H9 (cell line): ENCODE results near the gene PTRH1. TPM values are rescaled to one million over a fixed set of nuclear protein-coding genes. Genes with fewer than 3 reads are reported as not detected.

Experiments used
- DNase-seq: peaks from one replicate; pipeline ENCODE4 v3.0.0-alpha.2; 2017
- H2AFZ ChIP-seq: one replicate; pipeline ENCODE4 v1.6.1; 2013; ENCODE audit warnings: mild to moderate bottlenecking, low read length, control low read depth, moderate library complexity
- H2AK5ac ChIP-seq: 2 replicates; pipeline ENCODE4 v1.6.1; 2013; ENCODE audit warnings: low read length, control low read depth, mixed read lengths; ENCODE audit not compliant: insufficient read length
- H2BK120ac ChIP-seq: one replicate; pipeline ENCODE4 v1.6.1; 2013; ENCODE audit warnings: low read depth, mild to moderate bottlenecking, low read length, control low read depth, inconsistent platforms; ENCODE audit not compliant: poor library complexity, severe bottlenecking
- H2BK12ac ChIP-seq: 2 replicates; pipeline ENCODE4 v1.6.1; 2013; ENCODE audit warnings: low read length, control low read depth, mixed read lengths, low read depth; ENCODE audit not compliant: insufficient read length
- H2BK15ac ChIP-seq: 2 replicates; pipeline ENCODE4 v1.6.1; 2013; ENCODE audit warnings: low read depth, low read length, control low read depth
- H2BK20ac ChIP-seq: one replicate; pipeline ENCODE4 v1.6.1; 2013; ENCODE audit warnings: low read depth, mild to moderate bottlenecking, low read length, control low read depth, inconsistent platforms; ENCODE audit not compliant: poor library complexity, severe bottlenecking
- H2BK5ac ChIP-seq: 2 replicates; pipeline ENCODE4 v1.6.1; 2013; ENCODE audit warnings: low read length, control low read depth, mixed read lengths; ENCODE audit not compliant: insufficient read length
- H3K14ac ChIP-seq: 2 replicates; pipeline ENCODE4 v1.6.1; 2013; ENCODE audit warnings: low read length, control low read depth; ENCODE audit not compliant: insufficient read depth
- H3K18ac ChIP-seq: 2 replicates; pipeline ENCODE4 v1.6.1; 2013; ENCODE audit warnings: low read depth, mild to moderate bottlenecking, mixed read lengths, low read length, control low read depth; ENCODE audit not compliant: insufficient read length
- H3K23ac ChIP-seq: 2 replicates; pipeline ENCODE4 v1.6.1; 2013; ENCODE audit warnings: low read length, control low read depth, mixed read lengths, low read depth; ENCODE audit not compliant: insufficient read length
- H3K23me2 ChIP-seq: 2 replicates; pipeline ENCODE4 v1.6.1; 2013; ENCODE audit warnings: low read depth, mild to moderate bottlenecking, mixed read lengths, low read length, control low read depth; ENCODE audit not compliant: insufficient read length, poor library complexity, severe bottlenecking
- H3K27ac ChIP-seq: 2 replicates; pipeline ENCODE4 v1.5.1; 2013; ENCODE audit warnings: low read length, control low read depth, mixed read lengths, low read depth; ENCODE audit not compliant: insufficient read length
- H3K27me3 ChIP-seq: 2 replicates; pipeline ENCODE4 v1.6.1; 2013; ENCODE audit warnings: low read length, control low read depth, inconsistent platforms; ENCODE audit not compliant: insufficient read depth
- H3K4ac ChIP-seq: 2 replicates; pipeline ENCODE4 v1.6.1; 2013; ENCODE audit warnings: low read depth, mild to moderate bottlenecking, control low read depth, inconsistent platforms, low read length, moderate library complexity
- H3K4me1 ChIP-seq: 2 replicates; pipeline ENCODE4 v1.6.1; 2013; ENCODE audit warnings: low read length, control low read depth, inconsistent platforms; ENCODE audit not compliant: insufficient read depth
- H3K4me2 ChIP-seq: 2 replicates; pipeline ENCODE4 v1.6.1; 2013; ENCODE audit warnings: low read length, control low read depth, mixed read lengths; ENCODE audit not compliant: insufficient read length, insufficient read depth
- H3K56ac ChIP-seq: 2 replicates; pipeline ENCODE4 v1.6.1; 2013; ENCODE audit warnings: low read depth, mild to moderate bottlenecking, mixed read lengths, low read length, control low read depth; ENCODE audit not compliant: insufficient read length
- H3K79me1 ChIP-seq: 2 replicates; pipeline ENCODE4 v1.6.1; 2013; ENCODE audit warnings: low read depth, mild to moderate bottlenecking, moderate library complexity, low read length, control low read depth, inconsistent platforms; ENCODE audit not compliant: insufficient read depth, poor library complexity, severe bottlenecking
- H3K79me2 ChIP-seq: 2 replicates; pipeline ENCODE4 v1.6.1; 2013; ENCODE audit warnings: low read length, control low read depth, inconsistent platforms; ENCODE audit not compliant: insufficient read depth
- H3K9ac ChIP-seq: 2 replicates; pipeline ENCODE4 v1.6.1; 2013; ENCODE audit warnings: low read length, control low read depth, mixed read lengths; ENCODE audit not compliant: insufficient read length; ENCODE audit errors: extremely low read depth
- H3K9me3 ChIP-seq: one replicate; pipeline ENCODE4 v1.6.1; 2013; ENCODE audit warnings: low read depth, low read length, inconsistent platforms; ENCODE audit not compliant: control insufficient read depth
- H3T11ph ChIP-seq: one replicate; pipeline ENCODE4 v1.6.1; 2013; ENCODE audit warnings: mild to moderate bottlenecking, low read length, control low read depth, inconsistent platforms
- H4K20me1 ChIP-seq: one replicate; pipeline ENCODE4 v1.6.1; 2013; ENCODE audit not compliant: control insufficient read depth, insufficient read length, insufficient read depth
- H4K5ac ChIP-seq: 2 replicates; pipeline ENCODE4 v1.6.1; 2013; ENCODE audit warnings: low read depth, mild to moderate bottlenecking, mixed read lengths, low read length, control low read depth; ENCODE audit not compliant: insufficient read length
- H4K8ac ChIP-seq: replicated peaks from 2 replicates; pipeline ENCODE4 v1.6.1; 2013; ENCODE audit warnings: low read length, control low read depth, mixed read lengths, low read depth; ENCODE audit not compliant: insufficient read length
- H4K91ac ChIP-seq: 2 replicates; pipeline ENCODE4 v1.6.1; 2013; ENCODE audit warnings: low read depth, mild to moderate bottlenecking, moderate library complexity, mixed read lengths, low read length, control low read depth; ENCODE audit not compliant: insufficient read length
- H3K27ac Mint-ChIP-seq, 3 experiments: 2 replicates in 2 of 3; 3 replicates in 1 of 3; pipeline ENCODE4 v1.8.0; 2020 to 2021; ENCODE audit warnings: mixed read lengths in 3 of 3, mild to moderate bottlenecking in 1 of 3, moderate library complexity in 1 of 3
- H3K27me3 Mint-ChIP-seq: 2 replicates; pipeline ENCODE4 v1.8.0; 2021; ENCODE audit warnings: low read depth, mild to moderate bottlenecking, moderate library complexity, mixed read lengths
- H3K36me3 Mint-ChIP-seq, 3 experiments: 2 replicates in 2 of 3; 3 replicates in 1 of 3; pipeline ENCODE4 v1.8.0; 2020 to 2021; ENCODE audit warnings: low read depth in 3 of 3, mixed read lengths in 3 of 3; ENCODE audit not compliant: insufficient read depth in 1 of 3
- H3K4me1 Mint-ChIP-seq, 2 experiments: 2 replicates each; pipeline ENCODE4 v1.8.0; 2020; ENCODE audit warnings: mixed read lengths in 2 of 2
- H3K4me3 Mint-ChIP-seq, 2 experiments: 2 replicates in 1 of 2; 3 replicates in 1 of 2; pipeline ENCODE4 v1.8.0; 2020 to 2021; ENCODE audit warnings: mild to moderate bottlenecking in 2 of 2, mixed read lengths in 2 of 2, moderate library complexity in 1 of 2
- H3K9me3 Mint-ChIP-seq, 2 experiments: 2 replicates in 1 of 2; 3 replicates in 1 of 2; pipeline ENCODE4 v1.8.0; 2020; ENCODE audit warnings: mild to moderate bottlenecking in 2 of 2, mixed read lengths in 2 of 2, moderate library complexity in 1 of 2
- WGBS: extraction: QIAGEN DNeasy Blood & Tissue Kit; methylation state at CpG from one replicate; pipeline ENCODE4 v1.1.7; 2013; ENCODE audit warnings: missing lambda C conversion rate, low lambda C conversion rate, mixed read lengths; ENCODE audit not compliant: insufficient read length; ENCODE audit errors: extremely low coverage; 5-methylcytosine and 5-hydroxymethylcytosine counted together
- total RNA-seq: library from RNA; stranded (reverse); gene quantifications from 2 replicates; pipeline ENCODE4 v1.2.1, GENCODE V29; 2021
- TF ChIP-seq, protein P1 (sequence below): fragments of 200-600 bp; sonication (generic); conservative IDR thresholded peaks from 3 replicates; pipeline ENCODE4 v1.8.0; 2021; ENCODE audit warnings: antibody characterized with exemption, mild to moderate bottlenecking

The PTRH1 gene
- total RNA-seq, 1 experiment from 2014 or later, result 10.9 TPM

DNA sequence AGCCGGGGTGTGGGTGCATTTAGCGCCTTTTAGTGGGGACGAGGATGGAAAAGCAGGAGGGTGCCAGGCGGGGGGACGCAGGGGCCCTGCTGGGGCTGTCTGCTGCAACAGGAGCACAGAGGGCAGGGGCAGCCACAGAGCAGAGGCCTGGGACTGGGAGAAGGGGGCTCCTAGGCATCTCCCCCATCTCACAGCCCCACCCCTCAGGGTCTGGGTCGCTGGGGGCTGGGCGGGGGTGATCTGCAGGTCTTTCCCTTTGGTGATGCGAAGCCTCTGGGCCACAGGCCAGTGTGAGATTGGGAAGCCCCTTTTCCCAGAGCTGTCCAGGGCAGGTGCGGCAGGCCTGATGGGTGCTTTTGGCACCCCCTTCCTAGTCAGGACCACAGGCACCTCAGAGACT is 14.8 kb upstream of the PTRH1 start:
- Histone ChIP-seq H3K56ac (no peak overlapping the region), H3K14ac (no peak overlapping the region), H4K5ac (no peak overlapping the region), H3K4me2 (no peak overlapping the region), H4K91ac (no peak overlapping the region), H3T11ph (no peak overlapping the region), H4K8ac (no peak overlapping the region), H3K9ac (no peak overlapping the region), H2BK20ac (no peak overlapping the region), H3K23ac (no peak overlapping the region), H3K4me1 (no peaks in the 10 kb centered on the region), H3K23me2 (no peaks in the 10 kb centered on the region), H3K4ac (no peak overlapping the region), H2BK5ac (no peak overlapping the region), H3K79me2 (no peaks in the 10 kb centered on the region), H4K20me1 (no peaks in the 10 kb centered on the region), H2AFZ (no peak overlapping the region), H2BK15ac (no peak overlapping the region), H2BK12ac (no peak overlapping the region), H3K27me3 (no peaks in the 10 kb centered on the region), H3K18ac (no peak overlapping the region), H2AK5ac (no peak overlapping the region), H3K27ac (no peak overlapping the region), H3K9me3 (no peaks in the 10 kb centered on the region), H2BK120ac (no peak overlapping the region), H3K79me1 (no peaks in the 10 kb centered on the region)
- no peaks in the 10 kb centered on the region; a peak in 1 of 7 replicates for H3K36me3 Mint-ChIP-seq
- TF ChIP-seq, protein P1, sequence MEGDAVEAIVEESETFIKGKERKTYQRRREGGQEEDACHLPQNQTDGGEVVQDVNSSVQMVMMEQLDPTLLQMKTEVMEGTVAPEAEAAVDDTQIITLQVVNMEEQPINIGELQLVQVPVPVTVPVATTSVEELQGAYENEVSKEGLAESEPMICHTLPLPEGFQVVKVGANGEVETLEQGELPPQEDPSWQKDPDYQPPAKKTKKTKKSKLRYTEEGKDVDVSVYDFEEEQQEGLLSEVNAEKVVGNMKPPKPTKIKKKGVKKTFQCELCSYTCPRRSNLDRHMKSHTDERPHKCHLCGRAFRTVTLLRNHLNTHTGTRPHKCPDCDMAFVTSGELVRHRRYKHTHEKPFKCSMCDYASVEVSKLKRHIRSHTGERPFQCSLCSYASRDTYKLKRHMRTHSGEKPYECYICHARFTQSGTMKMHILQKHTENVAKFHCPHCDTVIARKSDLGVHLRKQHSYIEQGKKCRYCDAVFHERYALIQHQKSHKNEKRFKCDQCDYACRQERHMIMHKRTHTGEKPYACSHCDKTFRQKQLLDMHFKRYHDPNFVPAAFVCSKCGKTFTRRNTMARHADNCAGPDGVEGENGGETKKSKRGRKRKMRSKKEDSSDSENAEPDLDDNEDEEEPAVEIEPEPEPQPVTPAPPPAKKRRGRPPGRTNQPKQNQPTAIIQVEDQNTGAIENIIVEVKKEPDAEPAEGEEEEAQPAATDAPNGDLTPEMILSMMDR, result no peak
- WGBS, result no CpG with 5 or more reads among the region's 9 CpGs
- DNase-seq, result no peak
- H3K4me3 Mint-ChIP-seq, result no peak overlapping the region
- no peaks in the 10 kb centered on the region for H3K9me3 Mint-ChIP-seq
- peak overlapping the region in 1 of 3 experiments; percentile 31; a peak in 1 of 7 replicates for H3K27ac Mint-ChIP-seq
- no peaks in the 10 kb centered on the region for H3K27me3 Mint-ChIP-seq
- peaks cover 6 to 8% of the 10 kb centered on the region in 2 experiments for H3K4me1 Mint-ChIP-seq
